NCI-H446 (cell line): ENCODE measurements around the gene ITPRIPL1.
"Not testable (repeated sequence)": the region's sequence is repeated elsewhere in the genome, so short reads cannot be mapped to it uniquely, and the experiment has no call there.

Experiments
- DNase-seq, 2 experiments: peaks; one replicate each; lab custom pipeline; 2025; lab: John Stamatoyannopoulos, UW

ITPRIPL1 gene

GRCh38 chr2:96325041-96325883, at the start of gene ITPRIPL1:
Gene ITPRIPL1, plus strand, starts transcription at chr2:96325317. Its CDS starts 523 bp downstream, at chr2:96325840.
- peak; percentile 8 to 54 for DNase-seq

- no peak for DNase-seq
Measured at GRCh38 chr2:96276787-96277499, 48.2 kb upstream of the ITPRIPL1 start.

GRCh38 chr2:96287273-96287856, 37.8 kb upstream of the ITPRIPL1 start:
- no peak for DNase-seq

DNA sequence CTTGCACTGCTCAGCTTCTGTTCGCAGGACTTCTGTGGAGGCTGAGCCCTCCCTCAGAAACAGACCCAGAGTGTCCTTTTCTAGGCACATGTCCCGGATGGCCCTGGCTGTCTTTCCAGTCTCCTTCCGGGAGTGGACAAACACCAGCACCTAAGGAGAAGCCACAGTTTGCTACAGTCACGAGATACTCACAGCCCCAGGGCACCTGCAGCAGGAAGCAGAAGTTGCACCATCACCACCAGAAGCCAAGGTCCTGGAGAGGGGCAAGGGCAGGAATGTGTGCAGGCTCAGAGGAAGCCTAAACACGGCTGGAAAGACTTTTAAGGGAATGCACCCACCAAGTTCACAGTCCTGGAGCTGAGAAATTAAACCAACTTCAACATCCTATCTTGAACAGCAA, 33.4 kb upstream of the ITPRIPL1 start:
- no peak for DNase-seq

DNA sequence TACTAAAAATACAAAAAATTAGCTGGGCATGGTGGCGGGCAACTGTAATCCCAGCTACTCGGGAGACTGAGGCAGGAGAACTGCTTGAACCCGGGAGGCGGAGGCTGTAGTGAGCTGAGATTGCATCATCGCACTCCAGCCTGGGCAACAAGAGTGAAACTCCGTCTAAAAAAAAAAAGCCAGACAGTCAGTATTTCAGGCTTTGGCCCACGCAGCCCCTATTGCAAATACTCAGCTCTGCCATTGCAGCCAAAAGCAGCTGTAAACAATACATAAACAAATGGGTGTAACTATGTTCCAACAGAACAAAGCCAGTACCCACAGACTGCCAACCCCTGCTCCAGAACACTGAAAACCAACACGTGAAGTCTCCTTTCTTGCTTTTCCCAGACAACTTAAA, 30.8 kb upstream of the ITPRIPL1 start:
- not testable (repeated sequence) for DNase-seq

- DNase-seq, result no peak
Measured at GRCh38 chr2:96296925-96297324, 28.2 kb upstream of the ITPRIPL1 start.

DNA sequence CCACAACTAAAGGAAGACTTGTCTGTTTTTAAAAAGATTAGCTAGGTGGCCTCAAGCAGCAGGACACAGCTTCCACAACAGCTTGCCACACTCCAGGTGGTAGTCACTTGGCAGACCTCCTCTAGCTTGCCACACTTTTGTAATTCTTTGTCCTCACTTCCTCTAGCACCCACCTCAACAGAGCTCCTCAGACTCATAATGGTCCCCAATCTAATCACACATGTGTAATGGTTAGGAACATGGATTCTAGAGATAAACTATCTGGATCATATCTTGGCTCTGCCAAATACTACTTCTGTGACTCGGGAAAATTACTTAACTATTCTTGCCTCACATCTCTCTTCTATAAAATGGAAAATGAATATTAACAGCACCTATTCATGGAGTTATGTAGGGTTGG, 23.3 kb upstream of the ITPRIPL1 start:
- no peak for DNase-seq

GRCh38 chr2:96304606-96305005, 20.5 kb upstream of the ITPRIPL1 start:
- DNase-seq, result no peak

- peak; percentile 83 to 89 for DNase-seq
Measured at GRCh38 chr2:96305091-96305978, 19.8 kb upstream of the ITPRIPL1 start, which contains the start of gene SNRNP200. Gene SNRNP200, minus strand, starts transcription at chr2:96305546. Its CDS starts 109 bp downstream, at chr2:96305437.

- no peak for DNase-seq
Measured at GRCh38 chr2:96305979-96306308, 19.2 kb upstream of the ITPRIPL1 start.

- no peak for DNase-seq
Measured at GRCh38 chr2:96306370-96306769, 18.7 kb upstream of the ITPRIPL1 start.

GRCh38 chr2:96308248-96308647, 16.9 kb upstream of the ITPRIPL1 start:
- DNase-seq, result no peak

GRCh38 chr2:96315005-96315399, 10.1 kb upstream of the ITPRIPL1 start:
- DNase-seq, result no peak

DNA sequence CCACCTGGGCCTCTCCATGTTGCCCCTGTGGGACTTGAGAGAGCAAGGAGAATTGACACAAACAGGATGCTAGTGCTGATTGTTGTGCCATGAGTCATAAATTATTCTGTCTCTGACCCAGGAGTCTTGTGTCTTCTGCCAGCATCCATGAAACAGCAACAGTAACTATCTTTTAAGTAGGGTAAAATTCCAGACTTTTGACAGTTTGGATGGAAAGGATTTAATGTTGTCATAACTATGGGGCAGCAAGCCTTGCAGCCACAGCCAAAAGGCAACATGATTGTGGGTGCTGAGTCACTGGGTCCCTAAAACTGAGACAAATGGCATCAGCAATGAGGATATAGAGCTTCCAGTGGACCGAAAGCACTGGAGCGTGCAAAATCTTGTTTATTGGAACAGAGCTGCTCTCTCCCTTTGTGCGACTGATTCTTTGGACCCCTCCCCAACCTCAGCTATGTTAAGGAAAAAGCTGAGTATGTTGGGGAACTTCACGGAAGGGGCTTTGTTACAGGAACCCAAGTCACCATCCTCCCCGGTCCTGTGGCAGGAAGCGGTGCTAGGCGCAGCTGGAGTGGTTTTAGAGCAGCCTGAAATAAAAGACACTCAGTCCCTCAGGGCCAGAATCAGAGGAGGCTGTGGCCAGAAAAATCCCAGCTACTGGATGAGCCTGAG, 9.6 kb upstream of the ITPRIPL1 start:
- DNase-seq, result peak in 1 of 2 experiments; percentile 25

DNA sequence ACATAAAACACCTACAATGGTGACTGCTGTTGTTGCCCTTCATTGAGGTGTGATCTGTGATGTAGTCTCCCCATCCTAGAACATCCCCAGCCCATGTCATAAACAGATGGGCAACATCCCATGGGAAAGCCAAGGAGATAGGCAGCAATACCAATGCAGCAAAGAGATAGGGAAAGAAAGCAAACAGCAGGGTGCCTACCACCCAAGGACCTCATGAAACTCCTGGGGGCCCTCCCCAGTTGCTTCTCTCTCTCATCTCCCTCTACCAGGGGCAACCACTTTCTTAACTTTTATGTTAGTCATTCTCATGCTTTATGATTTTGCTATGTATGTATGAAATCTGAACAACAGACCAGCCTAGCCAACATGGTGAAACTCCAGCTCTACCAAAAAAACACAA, 8.1 kb upstream of the ITPRIPL1 start:
- no peak for DNase-seq

GRCh38 chr2:96317584-96317997, 7.5 kb upstream of the ITPRIPL1 start:
- no peak for DNase-seq

GRCh38 chr2:96318723-96319122, 6.4 kb upstream of the ITPRIPL1 start:
- no peak for DNase-seq

DNA sequence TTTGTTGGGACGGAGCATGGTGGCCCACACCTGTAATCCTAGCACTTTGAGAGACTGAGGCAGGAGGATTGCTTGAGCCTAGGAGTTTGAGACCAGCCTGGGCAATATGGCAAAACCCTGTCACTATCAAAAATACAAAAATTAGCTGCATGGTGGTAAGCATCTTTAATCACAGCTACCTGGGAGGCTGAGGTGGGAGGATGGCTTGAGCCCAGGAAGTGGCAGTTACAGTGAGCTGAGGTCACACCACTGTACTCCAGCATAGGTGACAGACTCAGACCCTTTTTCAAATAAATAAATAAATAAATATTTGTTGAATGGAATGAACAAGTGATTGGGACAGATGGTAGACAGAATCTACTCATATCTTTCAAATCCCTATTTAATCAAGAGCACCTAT, 5.7 kb upstream of the ITPRIPL1 start:
- DNase-seq, result no peak

DNA sequence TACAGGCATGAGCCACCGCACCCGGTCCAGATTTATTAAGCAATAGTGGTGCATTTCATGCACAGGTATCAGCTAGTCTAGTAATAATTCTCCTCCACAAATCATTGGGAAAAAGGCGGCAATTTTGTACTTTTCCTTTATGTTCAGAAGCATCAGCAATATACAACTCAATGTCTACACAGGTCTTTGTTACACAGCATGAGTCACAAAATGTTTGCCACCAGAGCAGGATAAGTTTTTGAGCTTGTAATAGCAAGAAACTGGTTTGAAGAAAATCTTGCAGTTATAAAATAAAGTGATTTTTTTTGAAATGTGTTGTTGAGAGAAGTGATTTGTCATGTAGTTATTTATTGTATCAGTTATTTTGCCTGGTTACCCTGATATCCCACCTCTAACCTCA, 4.8 kb upstream of the ITPRIPL1 start:
- DNase-seq, result no peak

- DNase-seq, result peak in 1 of 2 experiments; percentile 37
Measured at GRCh38 chr2:96320728-96321622, 4.1 kb upstream of the ITPRIPL1 start.
